Osteoblast (primary cell): Measurements from ENCODE around the gene STUM. TPM values are rescaled to one million over a fixed set of nuclear protein-coding genes. Genes with fewer than 3 reads are reported as not detected.

ENCODE experiments used
- DNase-seq: peaks from one replicate; pipeline ENCODE4 v3.0.0; 2011; ENCODE audit warnings: low spot score, mixed read lengths; ENCODE audit not compliant: insufficient read length; ENCODE audit errors: missing footprints
- H2AFZ ChIP-seq: 2 replicates; pipeline ENCODE4 v1.6.0; 2011; ENCODE audit warnings: mild to moderate bottlenecking, low read length
- H3K27ac ChIP-seq: 2 replicates; pipeline ENCODE4 v1.5.1; 2011; ENCODE audit warnings: mild to moderate bottlenecking, low read depth, low read length, moderate library complexity
- H3K27me3 ChIP-seq: 2 replicates; pipeline ENCODE4 v1.6.0; 2012; ENCODE audit warnings: mild to moderate bottlenecking, control low read depth, inconsistent platforms, low read length, moderate library complexity; ENCODE audit not compliant: insufficient read depth
- H3K36me3 ChIP-seq: 2 replicates; pipeline ENCODE4 v1.5.1; 2011; ENCODE audit warnings: mild to moderate bottlenecking, low read length, control low read depth, moderate library complexity; ENCODE audit not compliant: insufficient read depth
- H3K4me1 ChIP-seq: 2 replicates; pipeline ENCODE4 v1.5.1; 2011; ENCODE audit warnings: mild to moderate bottlenecking, low read length, control low read depth, moderate library complexity; ENCODE audit not compliant: insufficient read depth
- H3K4me2 ChIP-seq: 2 replicates; pipeline ENCODE4 v1.6.0; 2011; ENCODE audit warnings: mild to moderate bottlenecking, low read length; ENCODE audit not compliant: insufficient read depth
- H3K4me3 ChIP-seq: fragments of 200-600 bp; sonication (generic); 3 replicates; pipeline ENCODE4 v1.5.1; 2012; ENCODE audit warnings: mild to moderate bottlenecking, low read length, inconsistent platforms; ENCODE audit not compliant: insufficient read depth
- H3K79me2 ChIP-seq: 2 replicates; pipeline ENCODE4 v1.6.0; 2012; ENCODE audit warnings: mild to moderate bottlenecking, low read length, control low read depth, inconsistent platforms; ENCODE audit not compliant: insufficient read depth
- H3K9me3 ChIP-seq: 2 replicates; pipeline ENCODE4 v1.5.1; 2011; ENCODE audit warnings: low read depth, low read length, control low read depth
- H4K20me1 ChIP-seq: 2 replicates; pipeline ENCODE4 v1.6.0; 2012; ENCODE audit warnings: mild to moderate bottlenecking, low read length, control low read depth; ENCODE audit not compliant: insufficient read depth
- total RNA-seq: library from RNA; depleted of rRNA; stranded (reverse); fragments of >200 nt; gene quantifications from 2 replicates; pipeline ENCODE4 v1.2.3, GENCODE V29; 2012
- TF ChIP-seq, protein P1 (sequence below): IDR thresholded peaks from 2 replicates; pipeline ENCODE4 v1.5.1; 2011; ENCODE audit warnings: mild to moderate bottlenecking, low read depth, low read length, moderate library complexity; ENCODE audit errors: extremely low read depth

STUM gene
- total RNA-seq, 1 donor: under 0.01 TPM

DNA sequence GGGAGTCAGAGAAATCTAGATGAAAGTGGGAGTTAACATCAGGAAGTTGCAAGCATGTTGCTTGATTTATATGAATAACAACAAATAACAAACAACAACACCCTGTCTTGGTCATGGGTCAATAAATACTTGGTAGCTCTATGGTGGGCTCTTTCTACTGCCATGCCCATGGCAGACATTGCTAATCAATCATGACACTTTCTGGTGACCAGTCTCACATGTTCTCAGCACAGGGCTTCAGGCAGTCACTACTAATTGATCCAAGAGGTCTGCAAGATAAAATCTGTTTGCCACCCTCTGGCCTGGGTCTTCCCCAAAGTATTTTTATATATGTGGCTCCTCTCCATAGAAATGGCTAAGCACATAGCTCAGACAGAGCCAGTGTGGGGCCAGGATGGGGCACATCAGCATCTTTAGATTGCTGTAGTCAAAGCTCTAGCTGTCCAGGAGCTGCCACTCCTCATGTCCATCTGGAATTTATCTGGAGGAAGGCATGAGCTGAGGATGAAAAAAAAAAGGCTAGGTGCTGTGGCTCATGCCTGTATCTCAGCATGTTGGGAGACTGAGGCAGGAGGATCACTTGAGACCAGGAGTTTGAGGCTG, 51.2 kb downstream of the STUM start:
- Histone ChIP-seq H4K20me1 (no peaks in the 10 kb centered on the region), H3K79me2 (no peaks in the 10 kb centered on the region), H3K36me3 (no peaks in the 10 kb centered on the region), H3K9me3 (no peaks in the 10 kb centered on the region), H3K4me2 (no peak overlapping the region), H3K4me3 (no peak overlapping the region), H3K27me3 (no peaks in the 10 kb centered on the region), H2AFZ (no peak overlapping the region), H3K27ac (no peak overlapping the region), H3K4me1 (peaks cover 14% of the 10 kb centered on the region)
- TF ChIP-seq, protein P1, sequence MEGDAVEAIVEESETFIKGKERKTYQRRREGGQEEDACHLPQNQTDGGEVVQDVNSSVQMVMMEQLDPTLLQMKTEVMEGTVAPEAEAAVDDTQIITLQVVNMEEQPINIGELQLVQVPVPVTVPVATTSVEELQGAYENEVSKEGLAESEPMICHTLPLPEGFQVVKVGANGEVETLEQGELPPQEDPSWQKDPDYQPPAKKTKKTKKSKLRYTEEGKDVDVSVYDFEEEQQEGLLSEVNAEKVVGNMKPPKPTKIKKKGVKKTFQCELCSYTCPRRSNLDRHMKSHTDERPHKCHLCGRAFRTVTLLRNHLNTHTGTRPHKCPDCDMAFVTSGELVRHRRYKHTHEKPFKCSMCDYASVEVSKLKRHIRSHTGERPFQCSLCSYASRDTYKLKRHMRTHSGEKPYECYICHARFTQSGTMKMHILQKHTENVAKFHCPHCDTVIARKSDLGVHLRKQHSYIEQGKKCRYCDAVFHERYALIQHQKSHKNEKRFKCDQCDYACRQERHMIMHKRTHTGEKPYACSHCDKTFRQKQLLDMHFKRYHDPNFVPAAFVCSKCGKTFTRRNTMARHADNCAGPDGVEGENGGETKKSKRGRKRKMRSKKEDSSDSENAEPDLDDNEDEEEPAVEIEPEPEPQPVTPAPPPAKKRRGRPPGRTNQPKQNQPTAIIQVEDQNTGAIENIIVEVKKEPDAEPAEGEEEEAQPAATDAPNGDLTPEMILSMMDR: no peak
- peak; percentile 73 for DNase-seq

DNA sequence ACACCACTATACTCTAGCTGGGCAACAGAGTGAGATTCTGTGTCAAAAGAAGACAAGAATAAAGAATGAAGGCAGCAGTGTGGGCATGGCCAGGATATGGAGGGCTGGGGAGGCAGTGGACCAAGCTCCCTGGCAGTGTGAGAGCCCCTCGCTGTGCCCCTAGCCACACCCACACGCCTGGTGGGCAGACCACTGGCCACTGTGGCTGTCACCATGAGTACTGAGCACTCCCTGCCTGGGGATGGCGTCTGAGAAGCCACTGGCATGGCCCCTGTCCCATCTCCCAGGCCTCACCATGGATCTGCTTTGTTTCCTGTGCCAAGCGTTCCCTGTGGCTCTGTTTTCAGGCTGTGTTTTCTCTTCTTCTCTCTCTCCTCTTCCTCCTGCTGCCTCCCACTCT, 51.7 kb downstream of the STUM start:
- DNase-seq: peak; percentile 64
- Histone ChIP-seq H4K20me1 (no peaks in the 10 kb centered on the region), H3K27ac (no peak overlapping the region), H3K4me2 (no peak overlapping the region), H2AFZ (no peak overlapping the region), H3K4me3 (no peak overlapping the region), H3K27me3 (no peaks in the 10 kb centered on the region), H3K9me3 (no peaks in the 10 kb centered on the region), H3K4me1 (peaks cover 14% of the 10 kb centered on the region), H3K36me3 (no peaks in the 10 kb centered on the region), H3K79me2 (no peaks in the 10 kb centered on the region)
- TF ChIP-seq, protein P1: no peak

DNA sequence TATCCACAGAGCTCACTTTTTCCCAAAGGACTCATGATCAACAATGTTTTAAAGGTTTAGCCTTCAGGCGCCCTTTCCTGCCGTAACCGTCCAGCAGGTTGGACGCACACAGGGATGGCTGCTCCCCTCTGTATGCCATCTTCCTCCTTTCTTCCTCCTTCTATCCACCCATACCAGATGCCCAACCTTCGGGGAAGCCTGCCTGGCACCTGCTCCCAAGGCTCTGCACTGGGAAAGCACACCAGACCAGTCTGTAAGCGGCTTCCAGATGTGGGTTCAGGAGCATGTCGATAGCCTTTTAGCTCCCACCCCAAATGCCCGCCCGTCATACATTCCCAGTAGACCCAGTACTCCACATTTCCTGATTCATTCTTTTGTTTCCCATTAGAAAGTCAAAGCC, 52.9 kb downstream of the STUM start:
- Histone ChIP-seq H3K36me3 (no peaks in the 10 kb centered on the region), H3K79me2 (no peaks in the 10 kb centered on the region), H2AFZ (no peak overlapping the region), H3K4me2 (no peak overlapping the region), H4K20me1 (no peaks in the 10 kb centered on the region), H3K27ac (no peak overlapping the region), H3K9me3 (no peaks in the 10 kb centered on the region), H3K4me3 (no peak overlapping the region), H3K27me3 (no peaks in the 10 kb centered on the region), H3K4me1 (peaks cover 14% of the 10 kb centered on the region)
- peak; percentile 36 for DNase-seq
- TF ChIP-seq, protein P1: no peak

DNA sequence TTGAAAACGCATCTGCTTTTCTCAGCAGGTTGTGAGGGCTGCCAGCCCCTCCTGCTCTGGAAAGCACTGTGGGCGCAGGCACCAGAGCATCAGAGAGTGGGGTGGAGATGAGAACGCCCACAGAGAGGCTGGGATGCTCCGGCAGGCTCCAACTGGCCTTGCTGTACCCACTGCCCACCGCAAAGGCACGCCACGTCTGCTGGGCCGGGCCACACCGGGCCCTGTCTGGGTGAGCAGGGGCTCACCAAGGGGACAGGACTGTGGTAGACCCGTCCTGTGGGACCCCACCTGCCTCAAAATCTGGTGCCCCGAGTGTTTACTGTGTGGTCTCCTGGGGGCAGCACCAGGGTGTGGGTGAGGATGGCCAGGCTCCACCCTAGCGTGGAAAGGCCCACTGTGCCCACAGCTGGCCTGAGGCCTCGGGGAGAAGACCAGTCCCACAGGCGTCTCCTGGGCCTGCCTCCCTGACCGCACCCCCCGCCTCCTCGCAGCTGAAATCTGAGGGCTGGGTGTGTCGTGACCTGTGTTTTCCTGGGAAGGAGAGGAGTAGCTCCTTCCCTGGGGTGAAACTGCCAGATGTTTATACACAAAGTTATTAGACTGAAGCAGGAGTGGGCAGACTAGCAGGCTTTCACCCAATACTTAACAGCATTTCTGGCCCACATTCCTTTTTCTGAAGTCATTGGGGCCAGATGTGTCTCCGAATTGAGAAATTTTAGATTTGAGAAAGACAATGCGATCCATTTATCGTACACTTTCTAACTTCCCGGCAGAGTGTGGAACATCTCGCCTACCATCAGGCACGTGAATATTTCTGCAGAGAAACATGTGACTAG, 53.8 kb downstream of the STUM start:
- Histone ChIP-seq H2AFZ (peak overlapping the region; percentile 81), H4K20me1 (no peaks in the 10 kb centered on the region), H3K27ac (peak overlapping the region; percentile 43), H3K27me3 (no peaks in the 10 kb centered on the region), H3K4me1 (peaks cover 14% of the 10 kb centered on the region), H3K79me2 (no peaks in the 10 kb centered on the region), H3K9me3 (no peaks in the 10 kb centered on the region), H3K4me2 (peak overlapping the region; percentile 88), H3K4me3 (peak overlapping the region; percentile 63), H3K36me3 (no peaks in the 10 kb centered on the region)
- TF ChIP-seq, protein P1: no peak
- DNase-seq: peak; percentile 97
